ENCODE measurements around the gene TMEM171.

DNA sequence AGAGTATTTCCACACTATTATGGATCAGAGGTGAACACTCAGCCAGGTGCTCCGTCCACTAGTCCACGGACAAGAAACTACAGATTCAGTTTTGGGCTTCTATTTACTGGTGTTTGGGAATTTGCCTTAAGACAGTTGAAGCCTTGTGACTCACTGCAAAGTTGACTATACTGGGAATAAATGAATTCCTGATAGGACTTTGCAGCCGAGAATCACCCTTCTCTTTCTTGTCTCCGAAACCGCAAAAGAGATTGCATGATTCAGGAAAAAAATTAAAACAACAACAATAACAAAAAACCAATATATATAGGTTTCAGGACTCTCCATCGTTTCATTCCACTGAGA, 716 bp downstream of the TMEM171 start:
- no peak for TF ChIP-seq CTCF (IDR thresholded peaks at IDR 0.05)
- no peak for TF ChIP-seq POLR2A (IDR thresholded peaks at IDR 0.05)

All from lower leg skin (tissue), 3 donors.